B cell (primary cell): ENCODE data around the gene GMFB.

ENCODE experiments used
- CTCF ChIP-seq: fragments of 200-600 bp; IDR thresholded peaks from one replicate; pipeline ENCODE4 v1.8.0; 2022; ENCODE audit warnings: antibody characterized with exemption, mild to moderate bottlenecking
- EZH2 ChIP-seq: IDR thresholded peaks from 2 replicates; pipeline ENCODE4 v1.6.1; 2012; ENCODE audit warnings: borderline replicate concordance, low read depth, mild to moderate bottlenecking, moderate library complexity, low read length; ENCODE audit not compliant: insufficient read depth, poor library complexity, severe bottlenecking

GRCh38 chr14:54440476-54440872 is 48.3 kb downstream of the GMFB start:
- TF ChIP-seq CTCF = no peak
- TF ChIP-seq EZH2 = no peak
